Measurements from ENCODE around the gene ZNF599.

The ZNF599 gene

DNA sequence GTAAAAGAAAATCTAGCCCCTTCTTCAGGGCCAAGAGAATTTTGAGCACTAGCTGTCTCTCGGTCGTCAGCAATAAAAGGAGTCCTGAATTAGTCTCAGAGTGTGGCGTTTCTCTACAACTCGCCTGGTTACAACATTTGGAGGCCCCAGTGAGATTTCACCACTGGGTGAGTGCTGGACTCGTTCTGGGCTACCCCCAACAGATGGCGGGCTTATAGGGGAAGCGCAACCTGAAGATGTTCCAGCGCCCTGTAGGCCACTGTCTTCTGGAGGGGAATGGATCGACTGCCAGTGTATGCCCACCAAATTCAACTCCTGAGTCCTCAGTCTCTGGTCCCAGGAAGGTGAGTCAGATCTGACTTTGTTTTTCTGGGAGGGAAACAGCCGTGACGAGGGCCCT lies 50.7 kb downstream of the ZNF599 start:
- WGBS, 2 experiments, result 76 to 77% methylated on average over 11 of the region's 11 CpGs
- Histone ChIP-seq H3K4me3 (ENCODE audit: insufficient read depth, low read depth, low read length) (no peak overlapping the region), H3K27me3 (ENCODE audit: control insufficient read depth, insufficient read depth, low read length, poor library complexity, severe bottlenecking) (no peaks in the 10 kb centered on the region)

DNA sequence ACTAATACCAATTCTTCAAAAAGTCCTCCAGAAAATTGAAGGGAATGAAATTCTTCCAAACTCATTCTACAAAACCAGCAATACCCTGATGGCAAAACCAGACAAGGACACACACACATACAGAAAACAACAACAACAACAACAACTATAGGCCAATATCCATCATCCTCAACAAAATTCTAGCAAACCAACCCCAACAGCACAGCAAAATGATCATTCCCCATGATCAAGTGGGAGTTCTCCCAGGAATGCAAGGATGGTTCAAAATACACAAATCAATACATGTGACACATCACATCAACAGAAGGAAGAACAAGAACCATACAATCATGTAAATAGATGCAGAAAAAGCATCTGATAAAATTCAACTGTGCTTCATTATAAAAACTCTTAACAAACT lies 57.7 kb downstream of the ZNF599 start:
- H3K27ac ChIP-seq (ENCODE audit: insufficient read depth, low read depth, low read length, poor library complexity, severe bottlenecking), result no peak overlapping the region
- H3K9me3 ChIP-seq (ENCODE audit: control insufficient read depth, low read length), result no peaks in the 10 kb centered on the region
- H3K4me3 ChIP-seq (ENCODE audit: insufficient read depth, low read depth, low read length), result no peak overlapping the region
- no peaks in the 10 kb centered on the region for H3K4me1 ChIP-seq (ENCODE audit: control insufficient read depth, insufficient read depth, low read length)
- no peaks in the 10 kb centered on the region for H3K36me3 ChIP-seq (ENCODE audit: control insufficient read depth, insufficient read depth, low read length)
- H3K27me3 ChIP-seq (ENCODE audit: control insufficient read depth, insufficient read depth, low read length, poor library complexity, severe bottlenecking), result no peaks in the 10 kb centered on the region

More for the DNA sequence above, 50.7 kb downstream of the ZNF599 start:
- H3K9me3 ChIP-seq (ENCODE audit: control insufficient read depth, low read length), result no peaks in the 10 kb centered on the region
- H3K4me1 ChIP-seq (ENCODE audit: control insufficient read depth, insufficient read depth, low read length), result no peaks in the 10 kb centered on the region
- H3K36me3 ChIP-seq (ENCODE audit: control insufficient read depth, insufficient read depth, low read length), result no peaks in the 10 kb centered on the region
- no peak overlapping the region for H3K27ac ChIP-seq (ENCODE audit: insufficient read depth, low read depth, low read length, poor library complexity, severe bottlenecking)

- 73 to 85% methylated on average over 2 of the region's 2 CpGs for WGBS, 2 experiments
- no peak overlapping the region for H3K4me3 ChIP-seq (ENCODE audit: insufficient read depth, low read depth, low read length)
- H3K27me3 ChIP-seq (ENCODE audit: control insufficient read depth, insufficient read depth, low read length, poor library complexity, severe bottlenecking), result no peaks in the 10 kb centered on the region
- no peak overlapping the region for H3K27ac ChIP-seq (ENCODE audit: insufficient read depth, low read depth, low read length, poor library complexity, severe bottlenecking)
- H3K4me1 ChIP-seq (ENCODE audit: control insufficient read depth, insufficient read depth, low read length), result no peaks in the 10 kb centered on the region
- H3K9me3 ChIP-seq (ENCODE audit: control insufficient read depth, low read length), result no peaks in the 10 kb centered on the region
- H3K36me3 ChIP-seq (ENCODE audit: control insufficient read depth, insufficient read depth, low read length), result no peaks in the 10 kb centered on the region
Measured at GRCh38 chr19:34713262-34713637, 59.8 kb downstream of the ZNF599 start.

- Histone ChIP-seq H3K4me3 (ENCODE audit: insufficient read depth, low read depth, low read length) (no peak overlapping the region), H3K9me3 (ENCODE audit: control insufficient read depth, low read length) (no peaks in the 10 kb centered on the region), H3K36me3 (ENCODE audit: control insufficient read depth, insufficient read depth, low read length) (no peaks in the 10 kb centered on the region), H3K27me3 (ENCODE audit: control insufficient read depth, insufficient read depth, low read length, poor library complexity, severe bottlenecking) (no peaks in the 10 kb centered on the region), H3K4me1 (ENCODE audit: control insufficient read depth, insufficient read depth, low read length) (no peaks in the 10 kb centered on the region), H3K27ac (ENCODE audit: insufficient read depth, low read depth, low read length, poor library complexity, severe bottlenecking) (no peak overlapping the region)
- WGBS, 2 experiments, result 38 to 40% methylated on average over 11 of the region's 11 CpGs
Measured at GRCh38 chr19:34712395-34713261, 60.4 kb downstream of the ZNF599 start.

- 62 to 78% methylated on average over 5 to 6 of the region's 6 CpGs for WGBS, 2 experiments
- no peaks in the 10 kb centered on the region for H3K9me3 ChIP-seq (ENCODE audit: control insufficient read depth, low read length)
Measured at GRCh38 chr19:34711890-34712289, 61.1 kb downstream of the ZNF599 start.

More at GRCh38 chr19:34711890-34712289, 61.1 kb downstream of the ZNF599 start:
- Histone ChIP-seq H3K4me3 (ENCODE audit: insufficient read depth, low read depth, low read length) (no peak overlapping the region), H3K4me1 (ENCODE audit: control insufficient read depth, insufficient read depth, low read length) (no peaks in the 10 kb centered on the region), H3K27me3 (ENCODE audit: control insufficient read depth, insufficient read depth, low read length, poor library complexity, severe bottlenecking) (no peaks in the 10 kb centered on the region), H3K36me3 (ENCODE audit: control insufficient read depth, insufficient read depth, low read length) (no peaks in the 10 kb centered on the region), H3K27ac (ENCODE audit: insufficient read depth, low read depth, low read length, poor library complexity, severe bottlenecking) (no peak overlapping the region)

Data from ectodermal cell (in vitro differentiated cells).